ENCODE measurements around the gene ARFGEF2. TPM values are rescaled to one million over a fixed set of nuclear protein-coding genes. Genes with fewer than 3 reads are reported as not detected.
"Not testable (repeated sequence)": the region's sequence is repeated elsewhere in the genome, so short reads cannot be mapped to it uniquely, and the experiment has no call there.

ARFGEF2 gene
- total and polyA plus RNA-seq, 7 donors = 7.8 to 36.1 (median 22.8) TPM

DNA sequence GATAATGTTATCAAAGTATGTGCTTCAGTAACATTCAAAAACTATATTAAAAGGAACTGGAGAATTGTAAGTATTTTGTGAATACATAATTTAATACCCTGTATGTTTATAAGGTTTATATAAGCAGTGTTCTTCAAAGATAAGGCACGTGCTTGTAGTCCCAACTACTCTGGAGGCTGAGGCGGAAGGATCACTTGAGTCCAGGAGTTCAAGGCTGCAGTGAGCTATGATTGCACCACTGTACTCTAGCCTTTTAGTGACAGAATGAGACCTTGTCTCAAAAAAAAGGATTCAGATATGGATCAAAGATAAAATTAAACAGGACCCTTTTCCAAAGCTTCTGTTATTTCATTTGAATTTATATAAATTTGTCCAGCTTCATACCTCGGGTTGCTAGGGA lies 141.8 kb downstream of the ARFGEF2 start:
- DNase-seq (no peak), ATAC-seq (no peak)
- no peaks in the 10 kb centered on the region for H3K4me1 ChIP-seq
- H3K4me3 ChIP-seq = no peak overlapping the region
- H3K9me3 ChIP-seq = no peaks in the 10 kb centered on the region
- no peak overlapping the region for H3K27ac ChIP-seq
- intact Hi-C loops (cut with DNase I) = no loop called here
- TF ChIP-seq CTCF (IDR thresholded peaks at IDR 0.05) = no peak
- no peaks in the 10 kb centered on the region for H3K27me3 ChIP-seq (ENCODE audit: insufficient read depth in 3 of 3, low read length in 2 of 3)
- H3K36me3 ChIP-seq (ENCODE audit: insufficient read depth in 1 of 2, low read depth in 1 of 2) = peaks cover 0 to 94% of the 10 kb centered on the region in 2 donors
- WGBS, 3 donors = 74 to 93% (median 91%) methylated on average over 3 of the region's 3 CpGs

GRCh38 chr20:49074521-49074920 lies 153.0 kb downstream of the ARFGEF2 start:
- 87 to 93% (median 90%) methylated on average over 2 of the region's 2 CpGs for WGBS, 3 donors
- H3K27me3 ChIP-seq (ENCODE audit: insufficient read depth in 3 of 3, low read length in 2 of 3) = no peaks in the 10 kb centered on the region
- intact Hi-C loops (cut with DNase I) = loop anchor here (5.0 to 10.0 kb wide), 2 partner anchors 57 to 60 kb away; no protein-coding TSS in a partner anchor
- DNase-seq = no peak
- TF ChIP-seq CTCF (IDR thresholded peaks at IDR 0.05) = no peak
- no peaks in the 10 kb centered on the region for H3K9me3 ChIP-seq
- H3K4me3 ChIP-seq = no peak overlapping the region
- ATAC-seq = no peak
- H3K27ac ChIP-seq = no peak overlapping the region
- H3K4me1 ChIP-seq = no peaks in the 10 kb centered on the region
- peaks cover 5 to 97% of the 10 kb centered on the region in 2 donors for H3K36me3 ChIP-seq (ENCODE audit: insufficient read depth in 1 of 2, low read depth in 1 of 2)

DNA sequence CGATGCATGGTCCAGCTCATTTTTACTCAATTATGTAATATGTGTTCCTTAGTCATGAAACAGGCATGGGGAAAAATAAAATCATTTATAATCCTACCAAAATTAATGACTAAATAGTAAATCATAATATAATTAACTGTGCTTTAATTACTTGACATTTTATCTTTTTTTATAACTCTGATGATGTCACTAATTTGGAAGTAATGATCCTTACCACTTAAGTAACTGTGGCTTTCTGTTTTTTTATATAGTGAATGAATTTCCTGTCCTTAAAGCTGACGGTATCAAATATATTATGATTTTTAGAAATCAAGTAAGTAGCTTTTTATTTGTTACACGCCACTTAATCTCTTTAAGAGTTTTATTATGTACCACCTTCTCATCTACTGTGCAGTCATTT lies 156.8 kb downstream of the ARFGEF2 start:
- no peaks in the 10 kb centered on the region for H3K27me3 ChIP-seq (ENCODE audit: insufficient read depth in 3 of 3, low read length in 2 of 3)
- no peak for ATAC-seq
- no peaks in the 10 kb centered on the region for H3K9me3 ChIP-seq
- no peaks in the 10 kb centered on the region for H3K4me1 ChIP-seq
- no peak overlapping the region for H3K27ac ChIP-seq
- no peak for TF ChIP-seq CTCF (IDR thresholded peaks at IDR 0.05)
- intact Hi-C loops (cut with DNase I) = loop anchor here in 1 of 2 donors (10.0 kb wide), 1 partner anchor 64 kb away; no protein-coding TSS in a partner anchor
- 89 to 94% (median 92%) methylated on average over 3 of the region's 3 CpGs for WGBS, 3 donors
- peaks cover 0 to 97% of the 10 kb centered on the region in 2 donors for H3K36me3 ChIP-seq (ENCODE audit: insufficient read depth in 1 of 2, low read depth in 1 of 2)
- H3K4me3 ChIP-seq = no peak overlapping the region
- DNase-seq = no peak

DNA sequence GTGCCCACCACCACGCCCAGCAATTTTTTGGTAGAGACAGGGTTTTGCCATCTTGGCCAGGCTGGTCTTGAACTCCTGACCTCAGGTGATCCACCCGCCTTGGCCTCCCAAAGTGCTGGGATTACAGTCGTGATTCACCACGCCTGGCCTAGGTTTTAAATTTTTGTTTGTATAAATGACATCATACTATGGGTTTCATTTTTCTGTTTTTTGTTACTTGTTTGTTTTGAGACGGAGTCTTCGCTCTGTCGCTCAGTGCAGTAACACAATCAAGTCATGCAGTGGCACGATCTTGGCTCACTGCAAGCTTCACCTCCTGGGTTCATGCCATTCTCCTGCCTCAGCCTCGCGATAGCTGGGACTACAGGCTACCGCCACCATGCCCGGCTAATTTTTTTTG lies 160.8 kb downstream of the ARFGEF2 start:
- intact Hi-C loops (cut with DNase I); H3K27me3 ChIP-seq (ENCODE audit: insufficient read depth in 3 of 3, low read length in 2 of 3); H3K4me3 ChIP-seq; DNase-seq; ATAC-seq; H3K27ac ChIP-seq; H3K4me1 ChIP-seq; H3K9me3 ChIP-seq: not testable (repeated sequence)
- 96 to 97% (median 96%) methylated on average over 12 of the region's 12 CpGs for WGBS, 3 donors
- peaks cover 8 to 100% of the 10 kb centered on the region in 2 donors for H3K36me3 ChIP-seq (ENCODE audit: insufficient read depth in 1 of 2, low read depth in 1 of 2)

Other genes starting within 250 kb of the ARFGEF2 start
- 1 to 10 TPM; 5.3 to 8.3 (median 6.9) TPM for gene PREX1, start 93.7 kb upstream of the ARFGEF2 start, total RNA-seq
- gene PREX1, start 93.7 kb upstream of the ARFGEF2 start, polyA plus RNA-seq = 1 to 10 TPM; 2.5 to 4.0 (median 3.5) TPM
- 10 to 100 TPM; 37.2 to 62.8 (median 46.6) TPM for gene CSE1L, start 124.6 kb downstream of the ARFGEF2 start, total RNA-seq
- gene CSE1L, start 124.6 kb downstream of the ARFGEF2 start, polyA plus RNA-seq = 10 to 100 TPM; 37.7 to 75.7 (median 63.9) TPM